BJ (cell line): ENCODE data around the gene CHRNA4. TPM values are rescaled to one million over a fixed set of nuclear protein-coding genes. Genes with fewer than 3 reads are reported as not detected.

ENCODE experiments used
- CTCF ChIA-PET: fragments of 350-600 bp; formaldehyde crosslinking; extraction: SDS; loops from one replicate; lab custom pipeline; 2021; ENCODE audit warnings: antibody characterized with exemption, inconsistent platforms; lab: Yijun Ruan, JAX
- POLR2A ChIA-PET: fragments of 300-600 bp; sonication (Branson Sonifier 250); formaldehyde crosslinking; extraction: SDS; loops from one replicate; lab custom pipeline; 2021; ENCODE audit warnings: antibody characterized with exemption; lab: Charles Lee
- DNase-seq: peaks from one replicate; pipeline ENCODE4 v3.0.0-alpha.2; 2011; ENCODE audit warnings: low read depth
- H3K27me3 ChIP-seq: 2 replicates; pipeline ENCODE4 v1.6.0; 2011; ENCODE audit warnings: low read length; ENCODE audit not compliant: control insufficient read depth, insufficient read depth
- H3K36me3 ChIP-seq: 2 replicates; pipeline ENCODE4 v1.5.1; 2011; ENCODE audit warnings: low read length; ENCODE audit not compliant: control insufficient read depth, insufficient read depth
- H3K4me3 ChIP-seq: 2 replicates; pipeline ENCODE4 v1.5.1; 2011; ENCODE audit warnings: low read depth, mild to moderate bottlenecking, control low read depth, low read length
- CTCF ChIP-seq: IDR thresholded peaks from 2 replicates; pipeline ENCODE4 v1.5.1; 2011; ENCODE audit warnings: low read depth, mild to moderate bottlenecking, control low read depth, inconsistent platforms, low read length, moderate library complexity; ENCODE audit not compliant: insufficient read depth
- polyA plus RNA-seq: library from polyadenylated mRNA; depleted of rRNA; stranded (reverse); fragments of >200 nt; gene quantifications from 2 replicates; pipeline ENCODE4 v1.2.3, GENCODE V29; 2011

CHRNA4 gene
- polyA plus RNA-seq, 1 experiment: not detected

GRCh38 chr20:63370618-63371187, 9.6 kb upstream of the CHRNA4 start:
- H3K27me3 ChIP-seq: peaks cover 6% of the 10 kb centered on the region; the same call in 1 of the 2 replicates
- CTCF ChIA-PET: interaction anchor here (1.0 to 2.0 kb wide), 2 partner anchors 10 to 62 kb away, joined by 4 to 11 read pairs; no protein-coding TSS in a partner anchor
- POLR2A ChIA-PET: no interaction called here
- no peak for DNase-seq
- no peaks in the 10 kb centered on the region for H3K36me3 ChIP-seq
- H3K4me3 ChIP-seq: no peak overlapping the region
- TF ChIP-seq CTCF: no peak

DNA sequence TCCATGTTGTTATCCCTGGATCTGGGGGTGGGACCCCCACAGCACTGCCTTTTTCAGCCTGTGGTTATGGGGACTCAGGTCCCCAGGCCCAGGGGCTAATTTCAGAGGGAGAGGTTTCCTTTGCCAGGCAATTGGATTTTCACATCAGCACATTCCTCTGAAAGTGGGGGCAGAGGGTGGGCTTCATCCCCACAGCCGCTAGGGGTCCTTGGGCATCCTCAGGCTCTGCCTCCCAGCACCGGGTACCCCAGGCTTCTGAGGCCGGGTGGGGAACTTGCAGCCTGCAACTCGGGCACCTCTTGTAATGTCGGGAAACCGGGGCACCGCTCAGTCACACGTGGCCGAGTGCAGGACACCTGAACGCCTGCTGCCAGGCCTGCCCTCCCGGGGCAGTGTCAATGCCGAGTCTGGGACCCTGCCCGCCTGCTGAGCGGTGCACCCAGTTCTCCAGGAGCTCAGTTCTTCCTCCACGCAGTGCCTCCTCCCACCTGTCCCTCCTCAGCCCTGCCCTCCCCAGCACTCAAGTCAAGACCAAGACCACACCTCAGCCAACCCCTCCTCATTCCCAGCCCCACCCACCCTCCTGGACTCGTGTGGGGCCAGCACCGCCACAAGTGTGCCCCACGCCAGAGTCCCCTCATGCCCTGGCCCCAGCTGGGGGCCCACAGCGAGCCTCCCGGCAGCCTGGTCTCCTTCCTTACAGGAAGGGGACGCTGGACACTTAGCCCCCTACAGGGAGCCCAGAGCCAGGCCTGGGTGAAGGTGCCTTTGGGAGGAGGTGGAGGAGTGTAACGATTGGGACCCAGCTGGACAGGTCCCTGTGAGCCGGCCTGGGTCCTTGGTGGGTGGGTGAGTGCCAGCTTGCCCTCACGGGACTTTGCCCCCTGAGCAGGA, 8.8 kb upstream of the CHRNA4 start:
- no peak overlapping the region for H3K4me3 ChIP-seq
- no peak for TF ChIP-seq CTCF
- H3K36me3 ChIP-seq: no peaks in the 10 kb centered on the region
- peaks cover 6% of the 10 kb centered on the region; the same call in 1 of the 2 replicates for H3K27me3 ChIP-seq
- CTCF ChIA-PET: interaction anchor here (1.0 to 2.0 kb wide), 3 partner anchors 11 to 189 kb away, joined by 3 to 11 read pairs (median 4); no protein-coding TSS in a partner anchor
- POLR2A ChIA-PET: no interaction called here
- no peak for DNase-seq

- no peak for TF ChIP-seq CTCF
- Histone ChIP-seq H3K27me3 (peaks cover 3% of the 10 kb centered on the region; the same call in 1 of the 2 replicates), H3K36me3 (no peaks in the 10 kb centered on the region), H3K4me3 (no peak overlapping the region)
- ChIA-PET POLR2A (no interaction called here), CTCF (interaction anchor here (1.3 kb wide), 1 partner anchor 188 kb away, joined by 3 read pairs; no protein-coding TSS in a partner anchor)
- DNase-seq: no peak
Measured at GRCh38 chr20:63369024-63369530, 7.9 kb upstream of the CHRNA4 start.

DNA sequence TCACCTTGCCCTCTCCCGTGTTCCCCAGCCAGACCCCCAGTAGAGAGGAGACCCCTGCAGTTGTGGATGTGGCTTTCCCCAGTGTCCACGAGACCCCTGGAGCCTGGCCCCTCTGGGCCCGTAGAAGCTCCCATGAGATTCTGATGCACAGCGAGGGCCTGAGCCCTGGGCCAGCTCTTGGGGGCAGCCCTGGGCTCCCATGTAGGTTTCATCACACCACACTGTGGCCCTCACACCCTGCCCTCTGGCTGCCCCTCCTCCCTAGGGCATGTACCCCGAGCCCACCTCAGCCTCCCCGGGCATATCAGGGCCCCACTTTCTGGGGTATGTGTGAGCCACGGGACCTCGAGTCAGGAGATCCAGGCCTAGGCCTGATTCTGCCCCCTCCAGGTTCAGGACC, 7.0 kb upstream of the CHRNA4 start:
- H3K27me3 ChIP-seq: peaks cover 3% of the 10 kb centered on the region; the same call in 1 of the 2 replicates
- no peak overlapping the region for H3K4me3 ChIP-seq
- ChIA-PET POLR2A (no interaction called here), CTCF (interaction anchor here (1.3 to 2.6 kb wide), 3 partner anchors 13 to 187 kb away, joined by 3 to 8 read pairs (median 7); no protein-coding TSS in a partner anchor)
- TF ChIP-seq CTCF: no peak
- DNase-seq: no peak
- no peaks in the 10 kb centered on the region for H3K36me3 ChIP-seq

DNA sequence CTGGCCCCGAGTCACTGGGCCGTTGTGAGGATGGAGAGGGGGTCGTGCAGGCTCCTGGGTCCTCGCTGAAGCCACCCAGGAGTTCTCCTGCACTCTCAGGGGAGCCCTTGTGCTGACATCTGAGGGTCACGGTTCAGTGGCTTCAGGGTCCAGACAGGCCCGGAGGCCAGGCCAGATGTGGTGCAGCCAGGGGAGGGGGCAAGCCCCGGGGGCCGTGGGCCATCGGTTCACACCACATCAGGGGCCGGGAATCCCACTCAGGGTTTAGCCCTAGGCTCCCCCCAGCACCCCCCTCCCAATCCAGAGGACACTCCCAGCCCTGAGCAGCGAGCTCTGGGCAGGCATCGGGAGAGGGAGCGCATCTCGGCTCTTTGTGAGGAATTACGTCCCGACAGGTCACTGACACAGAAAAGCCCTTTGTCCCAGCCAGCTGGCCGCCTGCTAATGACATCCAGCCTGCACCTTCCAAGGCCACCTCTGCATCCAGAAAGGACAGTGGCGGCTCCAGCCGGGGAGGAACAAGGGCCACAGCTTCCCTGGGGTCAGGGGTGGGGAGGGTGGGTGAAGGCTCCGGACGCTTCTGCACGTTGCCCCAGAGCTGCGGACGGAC, 6.4 kb upstream of the CHRNA4 start:
- Histone ChIP-seq H3K4me3 (no peak overlapping the region), H3K27me3 (peaks cover 6% of the 10 kb centered on the region; the same call in 1 of the 2 replicates), H3K36me3 (no peaks in the 10 kb centered on the region)
- no peak for TF ChIP-seq CTCF
- ChIA-PET POLR2A (no interaction called here), CTCF (interaction anchor here (1.5 to 2.6 kb wide), 2 partner anchors 14 to 58 kb away, joined by 7 to 8 read pairs; no protein-coding TSS in a partner anchor)
- no peak for DNase-seq
